Mesendoderm (in vitro differentiated cells): Measurements from ENCODE around the gene PDE4DIP.
"Not testable (repeated sequence)": the region's sequence is repeated elsewhere in the genome, so short reads cannot be mapped to it uniquely, and the experiment has no call there.

Source experiments
- DNase-seq: peaks from one replicate; pipeline ENCODE4 v3.0.0; 2013
- H2AK5ac ChIP-seq: 2 replicates; pipeline ENCODE4 v1.6.1; 2013; ENCODE audit warnings: low read length, inconsistent platforms
- H2BK120ac ChIP-seq: 2 replicates; pipeline ENCODE4 v1.6.1; 2013; ENCODE audit warnings: low read depth, mild to moderate bottlenecking, low read length, moderate library complexity, mixed read lengths
- H2BK15ac ChIP-seq: replicated peaks from 2 replicates; pipeline ENCODE4 v1.6.1; 2013; ENCODE audit warnings: low read depth, mild to moderate bottlenecking, moderate library complexity
- H2BK5ac ChIP-seq: 2 replicates; pipeline ENCODE4 v1.6.1; 2013; ENCODE audit warnings: low read length, inconsistent platforms
- H3K18ac ChIP-seq: 2 replicates; pipeline ENCODE4 v1.6.1; 2013; ENCODE audit warnings: mild to moderate bottlenecking, low read length, mixed read lengths
- H3K23ac ChIP-seq: one replicate; pipeline ENCODE4 v1.6.1; 2013; ENCODE audit warnings: low read length
- H3K27ac ChIP-seq: 2 replicates; pipeline ENCODE4 v1.5.1; 2013; ENCODE audit warnings: low read depth, mild to moderate bottlenecking, inconsistent platforms, low read length, moderate library complexity
- H3K27me3 ChIP-seq: 2 replicates; pipeline ENCODE4 v1.6.1; 2013; ENCODE audit warnings: low read length, control low read depth, mild to moderate bottlenecking, inconsistent platforms; ENCODE audit not compliant: insufficient read depth, poor library complexity
- H3K36me3 ChIP-seq: 2 replicates; pipeline ENCODE4 v1.6.1; 2013; ENCODE audit warnings: low read length, inconsistent platforms; ENCODE audit not compliant: control insufficient read depth, insufficient read depth
- H3K4ac ChIP-seq: one replicate; pipeline ENCODE4 v1.6.1; 2013; ENCODE audit warnings: low read depth, mild to moderate bottlenecking, low read length, moderate library complexity
- H3K4me1 ChIP-seq: 2 replicates; pipeline ENCODE4 v1.6.1; 2013; ENCODE audit warnings: low read depth, low read length, inconsistent platforms; ENCODE audit not compliant: control insufficient read depth
- H3K4me2 ChIP-seq: 2 replicates; pipeline ENCODE4 v1.6.1; 2013; ENCODE audit warnings: low read length
- H3K4me3 ChIP-seq: 2 replicates; pipeline ENCODE4 v1.5.1; 2013; ENCODE audit warnings: mild to moderate bottlenecking, low read length
- H3K56ac ChIP-seq: one replicate; pipeline ENCODE4 v1.6.1; 2013; ENCODE audit warnings: low read length
- H3K79me1 ChIP-seq: 2 replicates; pipeline ENCODE4 v1.6.1; 2013; ENCODE audit warnings: low read length, inconsistent platforms
- H3K79me2 ChIP-seq: 2 replicates; pipeline ENCODE4 v1.6.1; 2013; ENCODE audit warnings: mild to moderate bottlenecking, low read length; ENCODE audit not compliant: control insufficient read depth, insufficient read depth
- H3K9ac ChIP-seq: 2 replicates; pipeline ENCODE4 v1.6.1; 2013; ENCODE audit warnings: low read length, inconsistent platforms
- H4K5ac ChIP-seq: one replicate; pipeline ENCODE4 v1.6.1; 2013; ENCODE audit warnings: low read length
- H4K8ac ChIP-seq: one replicate; pipeline ENCODE4 v1.6.1; 2013; ENCODE audit warnings: low read depth, mild to moderate bottlenecking, control low read depth, low read length, moderate library complexity
- WGBS: extraction: QIAGEN DNeasy Blood & Tissue Kit; methylation state at CpG from one replicate; pipeline ENCODE4 v1.1.7; 2013; ENCODE audit warnings: low lambda C conversion rate, missing lambda C conversion rate; ENCODE audit not compliant: insufficient coverage; ENCODE audit errors: extremely low coverage; 5-methylcytosine and 5-hydroxymethylcytosine counted together

Gene PDE4DIP

DNA sequence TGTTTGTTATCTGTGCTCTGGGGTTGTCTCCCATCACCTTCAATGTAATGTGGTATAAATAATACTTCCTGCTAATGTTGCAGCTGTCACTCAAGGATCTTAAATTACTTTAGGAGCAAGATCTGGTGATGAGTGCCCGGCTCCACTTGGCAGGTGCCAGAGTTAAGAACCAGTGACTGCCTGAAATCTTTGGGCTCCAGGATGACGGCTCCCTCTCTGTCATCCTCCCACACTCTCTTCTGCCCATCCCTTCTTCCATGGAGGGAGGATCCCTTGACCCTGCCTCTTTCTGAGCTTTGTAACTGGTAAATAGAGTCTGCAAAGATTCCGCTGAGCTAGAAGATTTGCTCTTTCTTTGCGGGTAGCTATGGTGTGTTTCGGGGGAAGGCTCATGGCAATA, 44.4 kb downstream of the PDE4DIP start:
- not testable (repeated sequence) for H4K8ac ChIP-seq, H3K27ac ChIP-seq, H2BK5ac ChIP-seq, H3K4me2 ChIP-seq, H3K23ac ChIP-seq, H3K36me3 ChIP-seq, DNase-seq, H4K5ac ChIP-seq, H3K79me2 ChIP-seq, H3K56ac ChIP-seq, H2AK5ac ChIP-seq, H3K4ac ChIP-seq, H3K27me3 ChIP-seq, H2BK120ac ChIP-seq, H3K18ac ChIP-seq, H3K9ac ChIP-seq, H3K79me1 ChIP-seq, H3K4me3 ChIP-seq, H3K4me1 ChIP-seq, H2BK15ac ChIP-seq
- no CpG with 5 or more reads among the region's 5 CpGs for WGBS

DNA sequence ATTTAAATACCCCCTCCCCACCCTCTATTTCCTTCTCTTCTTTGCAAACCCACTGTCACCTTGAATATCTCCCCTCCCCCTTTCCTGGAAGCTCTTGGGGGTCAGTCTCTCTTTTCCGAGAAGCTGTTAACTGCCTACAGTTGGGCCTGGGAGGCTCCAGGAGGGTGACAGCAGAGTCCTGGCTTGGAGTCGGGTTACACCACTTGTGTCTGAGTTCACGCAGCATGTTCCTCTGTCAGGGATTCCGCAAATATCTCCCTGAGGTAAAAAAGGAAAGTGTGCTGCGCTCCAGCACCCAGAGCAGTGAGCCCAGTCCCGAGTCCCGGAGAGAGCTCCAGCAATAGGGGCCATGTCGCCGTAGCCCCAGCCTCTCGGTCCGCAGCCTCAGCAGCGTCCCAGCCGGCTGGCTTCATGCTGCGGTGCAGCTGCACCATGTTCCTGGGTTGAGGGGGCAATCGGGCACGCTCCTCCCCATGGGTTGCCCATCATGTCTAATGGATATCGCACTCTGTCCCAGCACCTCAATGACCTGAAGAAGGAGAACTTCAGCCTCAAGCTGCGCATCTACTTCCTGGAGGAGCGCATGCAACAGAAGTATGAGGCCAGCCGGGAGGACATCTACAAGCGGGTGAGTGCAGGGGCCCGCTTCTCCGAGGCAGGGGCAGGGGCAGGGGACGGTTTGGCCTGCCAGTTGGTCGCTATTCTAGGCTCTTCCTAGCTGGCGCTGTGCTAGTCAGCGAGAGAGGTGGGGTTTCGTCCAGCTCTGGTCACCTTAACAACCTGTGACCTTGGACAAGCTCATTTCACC, 45.2 kb downstream of the PDE4DIP start:
- not testable (repeated sequence) for H3K4me3 ChIP-seq, H3K27ac ChIP-seq, H2BK15ac ChIP-seq, H4K5ac ChIP-seq, H3K4me1 ChIP-seq, DNase-seq, H2BK120ac ChIP-seq, H3K79me2 ChIP-seq, H2AK5ac ChIP-seq, H3K36me3 ChIP-seq, H3K79me1 ChIP-seq, H3K4ac ChIP-seq, H2BK5ac ChIP-seq, H3K27me3 ChIP-seq, H3K18ac ChIP-seq, H3K23ac ChIP-seq, H3K56ac ChIP-seq, H4K8ac ChIP-seq, H3K4me2 ChIP-seq, H3K9ac ChIP-seq
- WGBS: no CpG with 5 or more reads among the region's 28 CpGs

DNA sequence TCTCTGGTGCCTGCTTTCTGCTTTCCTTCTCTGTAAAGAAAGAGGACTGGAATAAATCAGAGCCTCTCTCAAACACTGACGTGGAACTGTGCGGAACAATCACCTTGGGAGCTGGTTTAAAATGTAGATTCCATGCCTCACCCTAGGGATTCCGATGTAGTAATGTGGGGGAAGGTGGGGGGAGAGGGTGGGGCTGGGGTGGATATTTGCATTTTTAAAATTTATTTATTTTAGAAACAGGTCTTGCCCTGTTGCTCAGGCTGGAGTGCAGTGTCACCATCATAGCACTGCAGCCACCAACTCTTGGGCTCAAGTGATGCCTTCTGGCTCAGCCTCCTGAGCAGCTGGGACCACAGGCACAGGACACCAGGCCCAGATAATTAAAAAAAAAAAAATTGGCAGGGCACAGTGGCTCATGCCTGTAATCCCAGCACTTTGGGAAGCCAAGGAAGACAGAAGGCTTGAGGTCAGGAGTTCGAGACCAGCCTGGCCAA, 45.9 kb downstream of the PDE4DIP start:
- H2BK5ac ChIP-seq, H3K27ac ChIP-seq, H4K8ac ChIP-seq, H3K36me3 ChIP-seq, H3K18ac ChIP-seq, DNase-seq, H3K4me2 ChIP-seq, H3K79me2 ChIP-seq, H3K79me1 ChIP-seq, H2BK120ac ChIP-seq, H3K27me3 ChIP-seq, H2BK15ac ChIP-seq, H3K9ac ChIP-seq, H3K4me3 ChIP-seq, H3K4ac ChIP-seq, H3K4me1 ChIP-seq, H2AK5ac ChIP-seq, H3K56ac ChIP-seq, H4K5ac ChIP-seq, H3K23ac ChIP-seq: not testable (repeated sequence)
- WGBS: no CpG with 5 or more reads among the region's 4 CpGs

DNA sequence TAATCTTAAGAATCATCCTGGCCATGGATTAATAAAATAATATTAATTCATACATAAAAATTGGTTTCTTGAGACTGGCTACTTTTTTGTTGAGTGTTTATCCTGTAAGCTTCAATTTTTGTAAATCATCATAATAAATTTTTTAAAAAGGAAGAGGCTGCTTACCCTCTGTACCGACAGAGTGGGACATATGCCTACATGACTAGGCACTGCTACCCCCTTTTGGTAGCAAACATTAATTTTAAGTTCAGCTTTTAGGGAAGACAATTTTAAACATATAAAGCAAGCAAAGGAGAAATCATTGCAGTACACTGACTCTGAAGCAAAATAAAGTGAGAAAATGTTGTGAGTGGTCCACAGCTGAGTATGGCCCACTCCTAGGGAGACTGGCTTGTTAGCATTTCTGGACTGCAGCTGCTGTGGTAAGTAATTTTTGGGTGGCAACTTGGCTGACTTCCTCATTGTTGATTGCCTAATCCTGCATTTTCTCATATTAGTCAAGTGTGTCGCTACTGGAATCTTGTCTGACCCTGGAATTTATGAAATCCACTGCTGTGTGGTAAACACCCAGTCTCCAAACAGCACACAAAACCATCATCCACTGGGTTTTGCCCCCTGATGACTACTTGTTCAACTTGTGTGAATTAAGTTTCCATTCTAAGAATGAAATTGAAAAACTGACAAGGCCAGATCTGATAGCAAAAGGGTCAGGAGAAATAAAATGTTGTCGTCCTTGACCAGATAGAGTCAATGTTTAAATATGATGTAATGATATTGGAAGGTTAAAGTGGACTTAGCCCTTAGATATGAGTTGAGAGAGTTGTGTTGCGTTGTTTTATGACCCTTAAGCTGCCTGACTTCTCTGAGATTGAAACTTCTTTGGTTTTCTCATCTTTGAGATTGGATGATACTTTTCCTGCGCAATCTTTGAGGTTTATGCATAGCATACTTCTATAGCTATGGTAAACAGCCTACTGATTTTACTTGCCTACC, 50.4 kb downstream of the PDE4DIP start:
- H2BK5ac ChIP-seq, H3K23ac ChIP-seq, H2BK120ac ChIP-seq, H3K79me2 ChIP-seq, H2BK15ac ChIP-seq, H3K4me2 ChIP-seq, H3K27me3 ChIP-seq, H3K9ac ChIP-seq, DNase-seq, H2AK5ac ChIP-seq, H3K4me3 ChIP-seq, H3K56ac ChIP-seq, H4K5ac ChIP-seq, H3K79me1 ChIP-seq, H3K18ac ChIP-seq, H3K4ac ChIP-seq, H4K8ac ChIP-seq, H3K4me1 ChIP-seq, H3K27ac ChIP-seq, H3K36me3 ChIP-seq: not testable (repeated sequence)
- WGBS: no CpG with 5 or more reads among the region's 5 CpGs

DNA sequence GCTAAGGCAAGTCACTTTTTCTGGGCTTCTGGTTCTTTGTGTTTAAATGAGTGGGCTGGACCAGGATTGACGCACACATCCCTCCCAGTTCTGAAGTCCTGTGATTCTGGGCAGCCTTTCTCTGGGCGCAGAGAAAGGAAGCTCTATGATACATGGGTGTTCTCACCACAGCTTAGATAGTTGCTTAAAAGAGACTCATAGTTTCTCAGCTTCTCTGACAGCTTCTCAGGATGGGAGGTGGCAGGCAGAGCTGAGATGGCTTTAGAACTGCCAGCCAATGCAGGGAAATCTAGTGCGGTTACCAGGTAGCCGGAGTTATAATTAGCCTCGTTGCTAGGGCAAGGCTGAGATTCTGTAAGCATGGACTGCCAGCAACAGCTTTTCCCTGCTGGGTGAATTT, 55.8 kb downstream of the PDE4DIP start:
- not testable (repeated sequence) for H3K56ac ChIP-seq, H4K8ac ChIP-seq, H4K5ac ChIP-seq, H2BK120ac ChIP-seq, H3K27me3 ChIP-seq, H2AK5ac ChIP-seq, H2BK5ac ChIP-seq, H2BK15ac ChIP-seq, H3K9ac ChIP-seq, H3K36me3 ChIP-seq, H3K4me1 ChIP-seq, H3K18ac ChIP-seq, H3K23ac ChIP-seq, H3K4ac ChIP-seq, H3K4me3 ChIP-seq, H3K79me1 ChIP-seq, H3K79me2 ChIP-seq, H3K4me2 ChIP-seq, DNase-seq, H3K27ac ChIP-seq
- no CpG with 5 or more reads among the region's 5 CpGs for WGBS
